ENCODE data around the gene TFR2. TPM values are rescaled to one million over a fixed set of nuclear protein-coding genes. Genes with fewer than 3 reads are reported as not detected.

The TFR2 gene
- total and polyA plus RNA-seq, 9 of the 15 experiments (the other 6 are each of a cell fraction or from before 2014, with no cell fraction given), result 3.8 to 123 (median 51.1) TPM

- TF ChIP-seq VEZF1 (CRISPR knock-in tag; IDR thresholded peaks at IDR 0.05) (peak; percentile 72), SUPT5H (IDR thresholded peaks at IDR 0.05) (peak; percentile 65), SRF (CRISPR knock-in tag; IDR thresholded peaks at IDR 0.05) (no peak), KAT7 (CRISPR knock-in tag; IDR thresholded peaks at IDR 0.05; ENCODE audit: borderline replicate concordance) (no peak), SIN3A (IDR thresholded peaks at IDR 0.05; ENCODE audit: borderline replicate concordance in 2 of 2, control insufficient read depth in 1 of 2, low read depth in 2 of 2, low read length in 2 of 2) (peak; percentile 47 to 84; a peak in 1 of 4 replicates), EP400 (IDR thresholded peaks at IDR 0.05) (peak; percentile 38; the same call in 1 of the 2 replicates), MYNN (IDR thresholded peaks at IDR 0.05) (peak; percentile 49; the same call in 1 of the 2 replicates), MYNN (CRISPR knock-in tag; IDR thresholded peaks at IDR 0.05) (no peak), CEBPG (CRISPR knock-in tag; IDR thresholded peaks at IDR 0.05) (peak; percentile 35; the same call in 1 of the 2 replicates), CEBPG (tag; conservative IDR thresholded peaks at IDR 0.05 in 1 of 2, IDR thresholded peaks at IDR 0.05 in 1 of 2) (no peak), ZKSCAN3 (CRISPR knock-in tag; IDR thresholded peaks at IDR 0.05) (no peak), HNRNPL (IDR thresholded peaks at IDR 0.05; ENCODE audit: low read depth, low read length) (no peak), ILK (tag; IDR thresholded peaks at IDR 0.05; ENCODE audit: borderline replicate concordance, low read depth) (no peak), MYC (IDR thresholded peaks at IDR 0.05; ENCODE audit: low read depth, low read length) (0 out of 2 replicates have a peak, but pooled peaks have one; percentile 16), MYC (CRISPR knock-in tag; IDR thresholded peaks at IDR 0.05; ENCODE audit: borderline replicate concordance, low read depth) (peak; percentile 33; the same call in 1 of the 2 replicates), JUND (IDR thresholded peaks at IDR 0.05; ENCODE audit: borderline replicate concordance, low read depth, low read length) (no peak; the same call in 1 of the 2 replicates), JUND (tag; IDR thresholded peaks at IDR 0.05; ENCODE audit: borderline replicate concordance, low read depth, low read length) (no peak), C11orf30 (IDR thresholded peaks at IDR 0.05; ENCODE audit: low read depth) (no peak), ZNF518B (CRISPR knock-in tag; IDR thresholded peaks at IDR 0.05) (no peak), NRF1 (conservative IDR thresholded peaks at IDR 0.05 in 1 of 2, IDR thresholded peaks at IDR 0.05 in 1 of 2) (peak; percentile 75 to 78), MTF1 (CRISPR knock-in tag; IDR thresholded peaks at IDR 0.05; ENCODE audit: borderline replicate concordance) (no peak), ELK3 (CRISPR knock-in tag; IDR thresholded peaks at IDR 0.05) (no peak), ETV5 (CRISPR knock-in tag; IDR thresholded peaks at IDR 0.05; ENCODE audit: low read depth) (peak; percentile 64; the same call in 1 of the 2 replicates)
Observed at GRCh38 chr7:100626530-100627237, 14.7 kb downstream of the TFR2 start (continued).

Measured in K562 (cell line).